DND-41 (cell line): ENCODE results near the gene FSIP1.

Experiments
- CTCF ChIP-seq: IDR thresholded peaks from 2 replicates; pipeline ENCODE4 v1.5.1; 2012; ENCODE audit warnings: borderline replicate concordance, low read length, moderate library complexity, mild to moderate bottlenecking; ENCODE audit not compliant: poor library complexity, severe bottlenecking; ENCODE audit errors: extremely low read depth
- EZH2 ChIP-seq: IDR thresholded peaks from 3 replicates; pipeline ENCODE4 v1.6.1; 2012; ENCODE audit warnings: borderline replicate concordance, low read depth, mild to moderate bottlenecking, moderate library complexity, low read length, inconsistent platforms; ENCODE audit not compliant: severe bottlenecking

GRCh38 chr15:39631357-39631756, 151.3 kb downstream of the FSIP1 start:
- TF ChIP-seq CTCF (no peak), EZH2 (no peak)
